GM12873 (cell line): ENCODE measurements around the gene USP17L17.
"Not testable (repeated sequence)": the region's sequence is repeated elsewhere in the genome, so short reads cannot be mapped to it uniquely, and the experiment has no call there.

Experiments
- CTCF ChIP-seq: IDR thresholded peaks from 2 replicates; pipeline ENCODE4 v1.5.1; 2012; ENCODE audit warnings: low read depth, mild to moderate bottlenecking, moderate library complexity, low read length, control low read depth; ENCODE audit not compliant: insufficient read depth; ENCODE audit errors: missing control alignments

USP17L17 gene

GRCh38 chr4:9253078-9253477 lies 9.4 kb downstream of the USP17L17 start, which contains the start of gene USP17L19:
Gene USP17L19 (plus strand): TSS chr4:9253378. CDS start chr4:9253378, 0 bp downstream.
- TF ChIP-seq CTCF, result not testable (repeated sequence)

GRCh38 chr4:9257824-9258223 lies 14.1 kb downstream of the USP17L17 start, which contains the start of gene USP17L20:
Gene USP17L20 (plus strand): TSS chr4:9258124. CDS start chr4:9258124, 0 bp downstream.
- not testable (repeated sequence) for TF ChIP-seq CTCF

- TF ChIP-seq CTCF, result not testable (repeated sequence)
These were observed 18.9 kb downstream of the USP17L17 start, which contains the start of gene USP17L21 for GRCh38 chr4:9262572-9262971. Gene USP17L21 (plus strand): TSS chr4:9262872. CDS start chr4:9262872, 0 bp downstream.

GRCh38 chr4:9267319-9267718 lies 23.6 kb downstream of the USP17L17 start, which contains the start of gene USP17L22:
Gene USP17L22 (plus strand): TSS chr4:9267619. CDS start chr4:9267619, 0 bp downstream.
- TF ChIP-seq CTCF, result not testable (repeated sequence)
